ENCODE measurements around the gene PPP6R2.
A peak's percentile ranks its signal among the peaks of the same experiment; 100 is the strongest.

PPP6R2 gene

GRCh38 chr22:50434849-50435248, 91.7 kb downstream of the PPP6R2 start:
- DNase-seq: peak; percentile 3
- Histone ChIP-seq H3K9me3 (ENCODE audit: severe bottlenecking) (no peaks in the 10 kb centered on the region), H3K27me3 (ENCODE audit: insufficient read depth, low read depth, severe bottlenecking) (no peaks in the 10 kb centered on the region), H3K36me3 (peaks cover 48% of the 10 kb centered on the region), H3K4me3 (ENCODE audit: low read depth, low read length) (no peak overlapping the region), H3K27ac (no peak overlapping the region)
- TF ChIP-seq, protein P1, sequence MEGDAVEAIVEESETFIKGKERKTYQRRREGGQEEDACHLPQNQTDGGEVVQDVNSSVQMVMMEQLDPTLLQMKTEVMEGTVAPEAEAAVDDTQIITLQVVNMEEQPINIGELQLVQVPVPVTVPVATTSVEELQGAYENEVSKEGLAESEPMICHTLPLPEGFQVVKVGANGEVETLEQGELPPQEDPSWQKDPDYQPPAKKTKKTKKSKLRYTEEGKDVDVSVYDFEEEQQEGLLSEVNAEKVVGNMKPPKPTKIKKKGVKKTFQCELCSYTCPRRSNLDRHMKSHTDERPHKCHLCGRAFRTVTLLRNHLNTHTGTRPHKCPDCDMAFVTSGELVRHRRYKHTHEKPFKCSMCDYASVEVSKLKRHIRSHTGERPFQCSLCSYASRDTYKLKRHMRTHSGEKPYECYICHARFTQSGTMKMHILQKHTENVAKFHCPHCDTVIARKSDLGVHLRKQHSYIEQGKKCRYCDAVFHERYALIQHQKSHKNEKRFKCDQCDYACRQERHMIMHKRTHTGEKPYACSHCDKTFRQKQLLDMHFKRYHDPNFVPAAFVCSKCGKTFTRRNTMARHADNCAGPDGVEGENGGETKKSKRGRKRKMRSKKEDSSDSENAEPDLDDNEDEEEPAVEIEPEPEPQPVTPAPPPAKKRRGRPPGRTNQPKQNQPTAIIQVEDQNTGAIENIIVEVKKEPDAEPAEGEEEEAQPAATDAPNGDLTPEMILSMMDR (IDR thresholded peaks at IDR 0.05; ENCODE audit: low read depth, low read length): no peak

DNA sequence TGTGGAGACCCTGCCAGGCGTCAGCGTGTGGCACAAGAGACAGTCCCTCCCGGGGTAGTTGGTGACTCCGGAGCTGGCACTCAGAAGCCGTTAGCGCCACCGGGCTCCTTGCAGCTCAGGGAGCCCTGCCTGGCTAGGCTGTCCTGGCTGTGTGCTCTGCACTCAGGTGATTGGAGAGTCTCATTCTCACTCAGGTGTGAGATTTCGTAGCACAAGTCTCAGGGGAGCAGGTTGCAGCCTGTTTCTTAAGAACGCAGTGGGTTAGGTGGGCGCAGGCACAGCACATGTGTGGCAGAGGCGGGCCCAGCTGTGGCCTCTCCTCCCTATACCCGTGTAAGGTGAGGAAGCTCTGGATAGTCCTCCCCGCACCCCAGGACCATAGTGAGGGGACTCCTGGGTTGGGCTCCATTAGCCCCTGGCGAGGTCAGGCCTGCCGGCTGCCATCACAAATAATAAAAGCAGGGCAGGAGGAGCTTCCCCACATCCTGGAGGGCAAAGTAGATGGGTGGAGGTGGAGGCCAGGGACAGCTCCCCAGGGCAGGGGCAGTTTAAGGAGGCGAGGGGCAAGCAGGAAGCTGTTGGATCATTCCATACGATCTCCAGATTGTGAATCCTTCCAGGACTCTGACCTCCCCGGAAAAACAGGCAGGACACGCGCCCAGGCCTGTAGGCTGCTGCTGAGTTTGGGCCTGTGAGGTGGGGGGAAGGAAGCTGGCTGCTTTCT, 92.3 kb downstream of the PPP6R2 start:
- H3K27ac ChIP-seq: no peak overlapping the region
- TF ChIP-seq, protein P1 (IDR thresholded peaks at IDR 0.05; ENCODE audit: low read depth, low read length): no peak
- H3K27me3 ChIP-seq (ENCODE audit: insufficient read depth, low read depth, severe bottlenecking): no peaks in the 10 kb centered on the region
- H3K36me3 ChIP-seq: peaks cover 48% of the 10 kb centered on the region
- no peaks in the 10 kb centered on the region for H3K9me3 ChIP-seq (ENCODE audit: severe bottlenecking)
- DNase-seq: peak; percentile 4
- H3K4me3 ChIP-seq (ENCODE audit: low read depth, low read length): no peak overlapping the region

DNA sequence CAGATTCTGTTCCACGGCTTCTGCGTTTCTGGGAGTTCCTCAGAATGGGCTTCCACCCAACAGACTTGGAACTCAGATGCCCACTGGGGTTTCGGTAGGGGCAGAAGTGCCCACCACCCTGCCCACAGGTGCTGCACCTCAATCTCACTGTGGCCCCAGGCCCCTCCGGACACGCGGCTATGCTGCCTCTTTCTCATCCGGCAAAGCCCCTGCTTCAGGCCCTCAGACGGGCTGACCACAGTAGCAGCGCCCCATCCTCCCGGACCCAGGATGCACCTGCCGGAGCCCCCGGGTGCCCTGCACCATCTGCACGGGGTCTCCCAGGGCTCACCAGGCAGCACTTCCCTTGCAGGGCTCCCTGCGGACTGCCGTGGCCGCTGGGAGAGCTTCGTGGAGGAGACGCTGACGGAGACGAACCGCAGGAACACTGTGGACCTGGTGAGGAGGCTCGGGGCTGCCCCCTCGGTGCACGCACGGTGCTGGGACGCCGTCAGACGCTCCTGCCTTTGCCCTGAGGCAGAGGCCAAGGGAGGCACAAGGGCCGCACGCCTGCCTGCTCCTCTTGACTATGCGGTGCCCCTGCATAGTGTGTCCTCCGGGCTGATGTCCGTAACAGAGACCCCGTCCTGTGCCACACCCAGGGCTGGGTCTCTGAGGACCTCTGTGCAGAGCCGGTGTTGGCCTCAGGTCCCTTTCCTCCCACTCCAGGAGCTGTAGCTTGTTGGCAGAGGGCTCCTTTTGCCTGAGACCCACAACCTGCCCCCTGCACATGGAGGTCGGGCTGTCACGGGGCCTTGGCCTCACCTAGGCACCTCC, 93.1 kb downstream of the PPP6R2 start:
- DNase-seq: peak; percentile 6
- Histone ChIP-seq H3K9me3 (ENCODE audit: severe bottlenecking) (no peaks in the 10 kb centered on the region), H3K36me3 (peaks cover 52% of the 10 kb centered on the region), H3K27me3 (ENCODE audit: insufficient read depth, low read depth, severe bottlenecking) (no peaks in the 10 kb centered on the region), H3K4me3 (ENCODE audit: low read depth, low read length) (no peak overlapping the region), H3K27ac (no peak overlapping the region)
- TF ChIP-seq, protein P1 (IDR thresholded peaks at IDR 0.05; ENCODE audit: low read depth, low read length): no peak

DNA sequence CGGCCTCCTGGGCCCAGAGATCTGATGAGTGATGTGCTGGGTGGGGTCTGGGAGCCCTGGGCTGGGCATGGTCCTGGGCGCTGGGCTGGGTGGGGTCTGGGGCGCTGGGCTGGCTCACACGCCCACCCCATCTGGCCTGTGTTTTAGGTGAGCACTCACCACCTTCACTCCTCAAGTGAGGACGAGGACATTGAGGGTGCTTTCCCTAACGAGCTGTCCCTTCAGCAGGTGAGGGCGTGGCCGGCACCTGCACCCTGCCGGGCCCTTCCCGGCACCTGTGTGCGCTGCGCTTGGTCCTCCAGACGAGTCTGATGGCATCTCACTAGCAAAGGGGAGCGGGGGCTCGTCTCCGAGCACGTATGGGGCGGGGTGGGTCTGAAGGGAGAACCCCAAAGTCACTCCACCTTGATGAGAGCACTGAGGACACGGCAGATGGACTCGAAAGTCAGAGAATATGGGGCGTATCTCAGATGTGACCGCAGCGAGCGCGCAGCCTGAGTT, 93.8 kb downstream of the PPP6R2 start:
- TF ChIP-seq, protein P1 (IDR thresholded peaks at IDR 0.05; ENCODE audit: low read depth, low read length): no peak
- no peaks in the 10 kb centered on the region for H3K9me3 ChIP-seq (ENCODE audit: severe bottlenecking)
- DNase-seq: peak; percentile 4
- no peak overlapping the region for H3K27ac ChIP-seq
- no peaks in the 10 kb centered on the region for H3K27me3 ChIP-seq (ENCODE audit: insufficient read depth, low read depth, severe bottlenecking)
- no peak overlapping the region for H3K4me3 ChIP-seq (ENCODE audit: low read depth, low read length)
- peaks cover 51% of the 10 kb centered on the region for H3K36me3 ChIP-seq

DNA sequence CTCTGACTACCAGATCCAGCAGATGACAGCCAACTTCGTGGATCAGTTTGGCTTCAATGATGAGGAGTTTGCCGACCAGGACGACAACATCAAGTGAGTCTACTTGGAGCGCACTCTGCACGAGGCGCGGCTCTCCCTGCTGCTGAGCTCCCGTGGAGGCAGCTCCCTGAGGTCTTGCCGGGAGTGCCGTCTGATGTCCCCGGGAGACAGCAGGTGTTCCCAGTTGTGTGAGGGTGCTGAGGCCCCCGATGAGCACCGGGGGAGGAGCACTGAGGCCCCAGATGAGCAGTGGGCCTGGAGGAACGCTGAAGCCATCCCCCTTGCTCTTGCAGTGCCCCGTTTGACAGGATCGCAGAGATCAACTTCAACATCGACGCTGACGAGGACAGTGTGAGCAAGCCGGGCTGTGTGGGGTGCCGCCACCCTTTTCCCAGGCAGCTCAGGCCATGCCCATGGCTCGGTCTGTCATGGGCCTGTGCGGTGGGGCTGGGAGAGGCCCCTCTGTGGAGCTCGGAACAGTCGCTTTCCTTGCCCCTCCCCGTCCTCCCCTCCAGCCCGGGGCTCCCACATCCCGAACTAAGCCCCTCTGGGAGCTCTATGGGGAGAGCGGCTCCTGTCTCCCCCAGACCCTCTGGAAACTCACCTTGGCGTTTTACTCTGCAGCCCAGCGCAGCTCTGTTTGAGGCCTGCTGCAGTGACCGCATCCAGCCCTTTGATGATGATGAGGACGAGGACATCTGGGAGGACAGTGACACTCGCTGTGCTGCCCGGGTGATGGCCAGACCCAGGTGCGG, 94.6 kb downstream of the PPP6R2 start:
- DNase-seq: no peak
- Histone ChIP-seq H3K9me3 (ENCODE audit: severe bottlenecking) (no peaks in the 10 kb centered on the region), H3K27me3 (ENCODE audit: insufficient read depth, low read depth, severe bottlenecking) (no peaks in the 10 kb centered on the region), H3K4me3 (ENCODE audit: low read depth, low read length) (no peak overlapping the region), H3K36me3 (peaks cover 44% of the 10 kb centered on the region), H3K27ac (no peak overlapping the region)
- TF ChIP-seq, protein P1 (IDR thresholded peaks at IDR 0.05; ENCODE audit: low read depth, low read length): no peak

Measured in WERI-Rb-1 (cell line).